ENCODE data around the gene FOXP3. TPM values are rescaled to one million over a fixed set of nuclear protein-coding genes. Genes with fewer than 3 reads are reported as not detected.

FOXP3 gene
- total and polyA plus RNA-seq, 2 of the 4 experiments (the other 2 are of a cell fraction), result 0.05 TPM; not detected in 1

DNA sequence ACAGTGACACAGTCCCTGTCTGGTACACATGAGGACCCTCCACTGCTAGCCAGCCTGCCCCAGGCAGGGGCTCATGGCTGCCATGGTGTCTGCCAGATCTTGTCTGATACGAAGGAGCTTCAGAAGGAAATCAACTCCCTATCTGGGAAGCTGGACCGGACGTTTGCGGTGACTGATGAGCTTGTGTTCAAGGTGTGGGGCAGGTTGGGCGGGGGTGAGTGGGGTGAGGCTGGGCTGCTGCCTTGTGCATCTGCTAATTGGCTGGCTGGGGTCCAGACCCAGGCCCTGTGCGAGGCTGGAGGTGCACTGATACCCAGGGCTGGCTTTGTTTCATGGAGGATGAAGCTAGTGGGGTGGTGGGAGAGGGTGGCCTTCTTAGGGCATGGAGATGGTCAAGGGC, 15.4 kb downstream of the FOXP3 start:
- ATAC-seq (ENCODE audit: low read depth), result no peak
- H2AK9ac ChIP-seq (replicated peaks; ENCODE audit: low read depth, low read length, poor library complexity), result no peak overlapping the region
- H3K4me2 ChIP-seq (ENCODE audit: low read depth, low read length), result no peak overlapping the region
- 40% methylated on average over 1 of the region's 6 CpGs; no CpG with 5 or more reads in 1 of the 2 experiments for WGBS, 2 experiments (ENCODE audit: extremely low coverage in 2 of 2, insufficient read length in 1 of 2)
- in situ Hi-C loops (cut with MboI; ENCODE audit: low sequenced_read_pairs) (no loop called here), intact Hi-C loops (cut with micrococcal nuclease) (no loop called here), dilution Hi-C loops (cut with HindIII; ENCODE audit: low sequenced_read_pairs, unreplicated experiment) (no loop called here)
- H3K9me3 ChIP-seq (ENCODE audit: control insufficient read depth, insufficient read depth, low read length), result no peaks in the 10 kb centered on the region
- H3K27me3 ChIP-seq (ENCODE audit: control insufficient read depth, insufficient read depth, low read length), result no peaks in the 10 kb centered on the region
- H2BK20ac ChIP-seq (ENCODE audit: low read depth, low read length), result no peak overlapping the region
- no peak overlapping the region for H3K23ac ChIP-seq (ENCODE audit: low read depth, low read length)
- no peak overlapping the region for H3K27ac ChIP-seq (ENCODE audit: insufficient read depth, low read length)
- H2BK15ac ChIP-seq (ENCODE audit: low read depth, low read length), result no peak overlapping the region
- POLR2A ChIA-PET (ENCODE audit: unreplicated experiment), result no interaction called here
- H3K4ac ChIP-seq (ENCODE audit: low read depth, low read length), result no peak overlapping the region
- no peak overlapping the region for H3K56ac ChIP-seq (ENCODE audit: extremely low read depth, insufficient read depth, low read length)
- H4K8ac ChIP-seq (ENCODE audit: low read depth in 2 of 2, low read length in 2 of 2), result no peak overlapping the region
- no peak overlapping the region for H4K91ac ChIP-seq (ENCODE audit: insufficient read depth, low read depth, low read length)
- H3K36me3 ChIP-seq (ENCODE audit: control insufficient read depth, insufficient read depth, low read length), result peaks cover 4% of the 10 kb centered on the region; the same call in 1 of the 2 replicates
- CTCF ChIA-PET, result no interaction called here
- H3K79me1 ChIP-seq (ENCODE audit: low read depth in 1 of 2, low read length in 2 of 2), result no peaks in the 10 kb centered on the region
- no peaks in the 10 kb centered on the region for H3K9me1 ChIP-seq (ENCODE audit: insufficient read depth, low read length)
- no peaks in the 10 kb centered on the region for H3K4me1 ChIP-seq (ENCODE audit: control insufficient read depth, insufficient read depth, low read length)
- no peak overlapping the region for H2AK5ac ChIP-seq (ENCODE audit: low read depth, low read length)
- H2AFZ ChIP-seq (replicated peaks; ENCODE audit: low read length, poor library complexity), result no peak overlapping the region
- TF ChIP-seq POLR2A (IDR thresholded peaks at IDR 0.05; ENCODE audit: low read depth, low read length) (no peak), MXI1 (IDR thresholded peaks at IDR 0.05; ENCODE audit: borderline replicate concordance, low read depth, low read length) (no peak), RAD21 (IDR thresholded peaks at IDR 0.05; ENCODE audit: low read length) (no peak), SMC3 (IDR thresholded peaks at IDR 0.05; ENCODE audit: low read depth, low read length) (no peak), MAZ (IDR thresholded peaks at IDR 0.05; ENCODE audit: borderline replicate concordance, low read depth, low read length) (no peak), CHD1 (IDR thresholded peaks at IDR 0.05; ENCODE audit: low read depth, low read length) (no peak), FOS (IDR thresholded peaks at IDR 0.05; ENCODE audit: low read depth, low read length) (no peak), MAFK (IDR thresholded peaks at IDR 0.05; ENCODE audit: low read depth, low read length) (no peak), CEBPB (IDR thresholded peaks at IDR 0.05; ENCODE audit: low read depth, low read length) (no peak)
- TF ChIP-seq, protein P1, sequence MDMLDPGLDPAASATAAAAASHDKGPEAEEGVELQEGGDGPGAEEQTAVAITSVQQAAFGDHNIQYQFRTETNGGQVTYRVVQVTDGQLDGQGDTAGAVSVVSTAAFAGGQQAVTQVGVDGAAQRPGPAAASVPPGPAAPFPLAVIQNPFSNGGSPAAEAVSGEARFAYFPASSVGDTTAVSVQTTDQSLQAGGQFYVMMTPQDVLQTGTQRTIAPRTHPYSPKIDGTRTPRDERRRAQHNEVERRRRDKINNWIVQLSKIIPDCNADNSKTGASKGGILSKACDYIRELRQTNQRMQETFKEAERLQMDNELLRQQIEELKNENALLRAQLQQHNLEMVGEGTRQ (IDR thresholded peaks at IDR 0.05; ENCODE audit: low read depth, low read length), result no peak
- TF ChIP-seq, protein P2, sequence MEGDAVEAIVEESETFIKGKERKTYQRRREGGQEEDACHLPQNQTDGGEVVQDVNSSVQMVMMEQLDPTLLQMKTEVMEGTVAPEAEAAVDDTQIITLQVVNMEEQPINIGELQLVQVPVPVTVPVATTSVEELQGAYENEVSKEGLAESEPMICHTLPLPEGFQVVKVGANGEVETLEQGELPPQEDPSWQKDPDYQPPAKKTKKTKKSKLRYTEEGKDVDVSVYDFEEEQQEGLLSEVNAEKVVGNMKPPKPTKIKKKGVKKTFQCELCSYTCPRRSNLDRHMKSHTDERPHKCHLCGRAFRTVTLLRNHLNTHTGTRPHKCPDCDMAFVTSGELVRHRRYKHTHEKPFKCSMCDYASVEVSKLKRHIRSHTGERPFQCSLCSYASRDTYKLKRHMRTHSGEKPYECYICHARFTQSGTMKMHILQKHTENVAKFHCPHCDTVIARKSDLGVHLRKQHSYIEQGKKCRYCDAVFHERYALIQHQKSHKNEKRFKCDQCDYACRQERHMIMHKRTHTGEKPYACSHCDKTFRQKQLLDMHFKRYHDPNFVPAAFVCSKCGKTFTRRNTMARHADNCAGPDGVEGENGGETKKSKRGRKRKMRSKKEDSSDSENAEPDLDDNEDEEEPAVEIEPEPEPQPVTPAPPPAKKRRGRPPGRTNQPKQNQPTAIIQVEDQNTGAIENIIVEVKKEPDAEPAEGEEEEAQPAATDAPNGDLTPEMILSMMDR (conservative IDR thresholded peaks at IDR 0.05; ENCODE audit: low read depth, low read length), result no peak
- H4K20me1 ChIP-seq (ENCODE audit: insufficient read depth, low read length), result no peaks in the 10 kb centered on the region
- DNase-seq, result no peak
- H3K9ac ChIP-seq (ENCODE audit: low read depth, low read length), result no peak overlapping the region
- no TSS peak for BruUV-seq (replicated peaks)
- H3K18ac ChIP-seq (ENCODE audit: low read depth, low read length), result no peak overlapping the region
- no peak overlapping the region for H3K4me3 ChIP-seq (ENCODE audit: insufficient read depth, low read depth, low read length)
- no peak overlapping the region for H3K14ac ChIP-seq (replicated peaks; ENCODE audit: low read depth, low read length)
- H2BK5ac ChIP-seq (ENCODE audit: low read depth, low read length, poor library complexity, severe bottlenecking), result no peak overlapping the region
- H2BK120ac ChIP-seq (ENCODE audit: low read depth, low read length), result no peak overlapping the region
- H4K5ac ChIP-seq (ENCODE audit: low read depth, low read length), result no peak overlapping the region
